ENCODE data around the gene ZNF750. TPM values are rescaled to one million over a fixed set of nuclear protein-coding genes. Genes with fewer than 3 reads are reported as not detected.
A peak's percentile ranks its signal among the peaks of the same experiment; 100 is the strongest.
"Not testable (repeated sequence)": the region's sequence is repeated elsewhere in the genome, so short reads cannot be mapped to it uniquely, and the experiment has no call there.

ZNF750 gene
- total RNA-seq, 2 experiments from 2014 or later: not detected

DNA sequence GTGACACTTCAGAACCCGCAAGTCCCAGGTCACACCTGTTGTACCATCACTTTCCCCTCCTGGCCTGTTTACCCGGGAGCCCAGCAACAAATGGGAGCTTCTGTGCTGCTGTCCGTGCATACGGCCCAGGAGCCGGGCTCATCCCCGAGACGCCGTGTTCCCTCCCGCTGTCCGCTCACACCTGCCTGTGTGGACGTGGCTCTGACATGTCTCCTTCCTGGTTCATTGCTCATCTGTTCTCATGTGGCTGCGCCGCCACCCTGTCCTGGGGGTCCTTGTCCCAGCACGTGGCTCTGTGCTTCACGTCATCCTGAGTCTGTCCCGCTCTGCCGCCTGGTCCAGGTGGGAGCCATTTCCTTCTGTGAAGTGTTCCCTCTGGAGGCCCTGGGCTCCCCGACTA, 50.0 kb downstream of the ZNF750 start:
- Mint-ChIP-seq H3K36me3 (peaks cover 2% of the 10 kb centered on the region), H3K27me3 (no peaks in the 10 kb centered on the region), H3K9me3 (no peaks in the 10 kb centered on the region), H3K4me3 (no peak overlapping the region), H3K4me1 (no peaks in the 10 kb centered on the region), H3K27ac (peak overlapping the region; percentile 56)
- ATAC-seq (ENCODE audit: low read depth): no peak
- POLR2A ChIA-PET: no interaction called here
- DNase-seq: no peak

DNA sequence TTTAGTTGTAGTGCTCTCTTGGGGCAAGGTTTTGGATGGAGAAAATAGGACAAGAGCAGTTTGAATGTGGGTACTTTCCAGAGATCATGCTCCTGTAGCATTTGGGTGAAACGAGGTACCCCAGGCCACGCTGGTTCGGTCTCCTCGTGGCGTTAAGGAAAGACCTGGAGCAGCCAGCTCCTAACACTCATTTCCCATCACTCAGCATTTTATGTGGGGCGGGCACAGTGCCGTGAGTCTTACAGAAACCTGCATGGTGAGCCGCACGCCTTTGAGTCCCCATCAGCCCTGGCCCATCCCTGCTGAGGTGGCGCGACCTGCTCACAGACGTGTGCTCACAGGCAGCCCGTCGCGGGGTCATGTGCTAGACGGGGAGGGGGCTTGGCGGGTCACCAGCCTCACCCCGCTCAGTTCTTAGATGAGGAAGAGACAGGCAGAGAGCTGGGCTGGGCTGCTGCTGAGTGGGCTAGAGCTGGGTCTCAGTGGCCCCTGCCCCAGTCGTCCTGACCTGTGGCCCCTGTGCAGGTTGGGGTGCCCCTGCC, 50.7 kb downstream of the ZNF750 start:
- Mint-ChIP-seq H3K4me1 (no peaks in the 10 kb centered on the region), H3K36me3 (peaks cover 2% of the 10 kb centered on the region), H3K9me3 (no peaks in the 10 kb centered on the region), H3K27me3 (no peaks in the 10 kb centered on the region), H3K4me3 (no peak overlapping the region), H3K27ac (peak overlapping the region; percentile 30)
- no peak for ATAC-seq (ENCODE audit: low read depth)
- no peak for DNase-seq
- POLR2A ChIA-PET: no interaction called here

- DNase-seq: no peak
- peaks cover 2% of the 10 kb centered on the region for H3K36me3 Mint-ChIP-seq
- no peaks in the 10 kb centered on the region for H3K27me3 Mint-ChIP-seq
- no peaks in the 10 kb centered on the region for H3K4me1 Mint-ChIP-seq
- no peak for ATAC-seq (ENCODE audit: low read depth)
- H3K27ac Mint-ChIP-seq: peak overlapping the region; percentile 30
- no peak overlapping the region for H3K4me3 Mint-ChIP-seq
- no peaks in the 10 kb centered on the region for H3K9me3 Mint-ChIP-seq
- POLR2A ChIA-PET: no interaction called here
Observed at GRCh38 chr17:82788206-82789001, 51.4 kb downstream of the ZNF750 start.

GRCh38 chr17:82787081-82787848, 52.6 kb downstream of the ZNF750 start:
- no peak for DNase-seq
- H3K4me1 Mint-ChIP-seq: peaks cover 4% of the 10 kb centered on the region
- POLR2A ChIA-PET: no interaction called here
- no peaks in the 10 kb centered on the region for H3K9me3 Mint-ChIP-seq
- no peak for ATAC-seq (ENCODE audit: low read depth)
- H3K27me3 Mint-ChIP-seq: no peaks in the 10 kb centered on the region
- H3K27ac Mint-ChIP-seq: no peak overlapping the region
- H3K36me3 Mint-ChIP-seq: peaks cover 6% of the 10 kb centered on the region
- H3K4me3 Mint-ChIP-seq: no peak overlapping the region

DNA sequence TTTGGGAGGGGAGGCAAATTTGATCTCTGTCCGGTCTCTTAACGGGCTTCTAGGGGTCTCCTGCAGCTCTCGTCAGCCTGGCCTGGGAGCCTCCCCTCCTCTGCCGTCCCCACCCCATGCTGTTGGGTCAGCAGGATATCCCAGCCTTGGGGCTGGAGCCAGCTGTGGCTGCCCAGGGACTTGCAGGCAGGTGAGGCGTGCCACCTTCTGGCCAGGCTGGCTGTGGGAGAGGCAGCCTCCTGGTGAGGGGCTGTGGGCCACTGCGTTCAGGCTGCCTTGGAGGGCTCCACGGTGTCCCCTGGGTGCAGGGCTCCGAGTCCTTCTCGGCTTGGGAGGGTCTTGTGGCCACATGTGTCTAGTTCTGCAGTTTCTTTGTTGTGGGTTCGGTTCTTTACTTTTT, 53.4 kb downstream of the ZNF750 start:
- Mint-ChIP-seq H3K4me3 (no peak overlapping the region), H3K27me3 (no peaks in the 10 kb centered on the region), H3K9me3 (no peaks in the 10 kb centered on the region), H3K27ac (no peak overlapping the region), H3K4me1 (peaks cover 9% of the 10 kb centered on the region), H3K36me3 (peaks cover 6% of the 10 kb centered on the region)
- POLR2A ChIA-PET: no interaction called here
- DNase-seq (no peak), ATAC-seq (ENCODE audit: low read depth) (no peak)

DNA sequence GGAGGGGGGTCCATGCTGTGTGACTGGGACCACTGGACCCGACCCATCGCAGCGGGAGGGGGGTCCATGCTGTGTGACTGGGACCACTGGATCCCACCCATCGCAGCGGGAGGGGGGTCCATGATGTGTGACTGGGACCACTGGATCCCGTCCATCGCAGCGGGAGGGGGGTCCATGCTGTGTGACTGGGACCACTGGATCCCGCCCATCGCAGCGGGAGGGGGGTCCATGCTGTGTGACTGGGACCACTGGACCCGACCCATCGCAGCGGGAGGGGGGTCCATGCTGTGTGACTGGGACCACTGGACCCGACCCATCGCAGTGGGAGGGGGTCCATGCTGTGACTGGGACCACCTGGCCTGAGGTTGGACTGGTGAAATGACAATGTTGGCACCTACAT, 54.2 kb downstream of the ZNF750 start:
- DNase-seq; H3K4me3 Mint-ChIP-seq; H3K27ac Mint-ChIP-seq; ATAC-seq (ENCODE audit: low read depth); H3K9me3 Mint-ChIP-seq; H3K27me3 Mint-ChIP-seq; POLR2A ChIA-PET; H3K36me3 Mint-ChIP-seq: not testable (repeated sequence)
- H3K4me1 Mint-ChIP-seq: peaks cover 10% of the 10 kb centered on the region

GRCh38 chr17:82783498-82783897, 56.3 kb downstream of the ZNF750 start:
- POLR2A ChIA-PET: interaction anchor here (0.6 kb wide), 1 partner anchor 134 kb away, joined by 3 read pairs; no protein-coding TSS in a partner anchor
- ATAC-seq (ENCODE audit: low read depth) (no peak), DNase-seq (no peak)
- Mint-ChIP-seq H3K27ac (no peak overlapping the region), H3K4me3 (no peak overlapping the region), H3K27me3 (no peaks in the 10 kb centered on the region), H3K36me3 (peaks cover 6% of the 10 kb centered on the region), H3K9me3 (no peaks in the 10 kb centered on the region), H3K4me1 (peaks cover 12% of the 10 kb centered on the region)

- H3K9me3 Mint-ChIP-seq: no peaks in the 10 kb centered on the region
- POLR2A ChIA-PET: no interaction called here
- H3K36me3 Mint-ChIP-seq: peaks cover 5% of the 10 kb centered on the region
- H3K4me3 Mint-ChIP-seq: peak overlapping the region; percentile 13
- H3K4me1 Mint-ChIP-seq: peaks cover 12% of the 10 kb centered on the region
- no peak overlapping the region for H3K27ac Mint-ChIP-seq
- DNase-seq (no peak), ATAC-seq (ENCODE audit: low read depth) (no peak)
- H3K27me3 Mint-ChIP-seq: no peaks in the 10 kb centered on the region
Observed at GRCh38 chr17:82782657-82783207, 57.1 kb downstream of the ZNF750 start.

DNA sequence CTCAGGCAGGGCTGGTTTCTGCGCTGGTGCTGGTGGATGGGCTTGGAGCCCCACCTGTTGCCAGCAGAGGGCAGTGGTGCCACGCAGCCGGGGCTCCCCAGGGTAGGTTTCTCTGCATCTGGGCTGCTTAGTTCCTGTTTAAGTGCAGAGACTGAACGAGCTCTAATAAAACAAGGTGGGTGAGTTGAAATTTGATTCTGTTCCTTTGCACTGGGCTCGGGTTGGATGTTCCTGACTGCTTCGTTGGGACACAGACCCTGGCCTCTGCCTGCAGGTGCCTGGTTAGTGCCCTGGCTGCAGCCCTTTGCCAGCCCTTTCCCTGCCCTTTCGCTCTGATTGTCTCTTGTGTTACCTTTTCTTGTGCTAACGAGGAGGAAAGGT, 57.9 kb downstream of the ZNF750 start:
- ATAC-seq (ENCODE audit: low read depth): peak; percentile 100
- Mint-ChIP-seq H3K9me3 (no peaks in the 10 kb centered on the region), H3K27ac (peak overlapping the region; percentile 79), H3K4me1 (peaks cover 16% of the 10 kb centered on the region), H3K4me3 (no peak overlapping the region), H3K36me3 (peaks cover 11% of the 10 kb centered on the region), H3K27me3 (no peaks in the 10 kb centered on the region)
- peak; percentile 92 for DNase-seq
- POLR2A ChIA-PET: interaction anchor here (0.7 to 1.0 kb wide), 4 partner anchors 82 to 418 kb away, joined by 3 read pairs; no protein-coding TSS in a partner anchor

GRCh38 chr17:82780971-82781893, 58.6 kb downstream of the ZNF750 start:
- DNase-seq (no peak), ATAC-seq (ENCODE audit: low read depth) (no peak)
- Mint-ChIP-seq H3K4me3 (no peak overlapping the region), H3K4me1 (peaks cover 20% of the 10 kb centered on the region), H3K27ac (peak overlapping the region; percentile 42), H3K27me3 (no peaks in the 10 kb centered on the region), H3K36me3 (peaks cover 12% of the 10 kb centered on the region), H3K9me3 (no peaks in the 10 kb centered on the region)
- POLR2A ChIA-PET: interaction anchor here (1.0 kb wide), 3 partner anchors 83 to 303 kb away, joined by 3 read pairs; no protein-coding TSS in a partner anchor

DNA sequence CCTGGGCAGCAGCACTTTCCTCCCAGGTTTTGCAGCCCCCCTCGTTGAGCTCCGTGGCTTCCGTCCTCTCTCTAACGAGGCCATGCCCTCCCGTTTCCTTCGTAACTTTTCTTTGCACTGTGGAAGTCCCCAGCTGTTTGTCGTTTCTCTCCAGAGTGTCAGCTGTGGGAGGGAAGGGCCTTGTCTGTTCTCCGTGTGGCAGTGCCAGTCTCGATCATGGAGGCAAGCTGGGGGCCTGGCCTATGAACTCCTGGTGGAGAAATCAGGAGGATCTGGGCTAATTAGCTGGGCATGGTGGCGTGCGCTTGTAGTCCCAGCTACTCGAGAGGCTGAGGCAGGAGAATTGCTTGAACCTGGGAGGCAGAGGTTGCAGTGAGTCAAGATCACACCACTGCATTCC, 59.6 kb downstream of the ZNF750 start:
- no peak overlapping the region for H3K4me3 Mint-ChIP-seq
- POLR2A ChIA-PET: interaction anchor here (0.6 kb wide), 1 partner anchor 99 kb away, joined by 4 read pairs; no protein-coding TSS in a partner anchor
- H3K27ac Mint-ChIP-seq: no peak overlapping the region
- H3K4me1 Mint-ChIP-seq: peaks cover 27% of the 10 kb centered on the region
- H3K36me3 Mint-ChIP-seq: peaks cover 12% of the 10 kb centered on the region
- ATAC-seq (ENCODE audit: low read depth) (no peak), DNase-seq (no peak)
- H3K27me3 Mint-ChIP-seq: no peaks in the 10 kb centered on the region
- H3K9me3 Mint-ChIP-seq: no peaks in the 10 kb centered on the region

GRCh38 chr17:82779541-82779940, 60.3 kb downstream of the ZNF750 start:
- H3K27ac Mint-ChIP-seq: no peak overlapping the region

More at GRCh38 chr17:82779541-82779940, 60.3 kb downstream of the ZNF750 start:
- Mint-ChIP-seq H3K27me3 (no peaks in the 10 kb centered on the region), H3K4me1 (peaks cover 28% of the 10 kb centered on the region), H3K36me3 (peaks cover 12% of the 10 kb centered on the region), H3K4me3 (no peak overlapping the region), H3K9me3 (no peaks in the 10 kb centered on the region)
- POLR2A ChIA-PET: no interaction called here
- DNase-seq: no peak
- ATAC-seq (ENCODE audit: low read depth): no peak

Data from activated naive CD8-positive, alpha-beta T cell treated with anti-CD3 and anti-CD28 coated beads, Interleukin-2, amount 10 ng/mL, durations not matched to agents 7 days and 5 days (primary cell).